ENCODE results near the gene BOC.

Gene BOC

DNA sequence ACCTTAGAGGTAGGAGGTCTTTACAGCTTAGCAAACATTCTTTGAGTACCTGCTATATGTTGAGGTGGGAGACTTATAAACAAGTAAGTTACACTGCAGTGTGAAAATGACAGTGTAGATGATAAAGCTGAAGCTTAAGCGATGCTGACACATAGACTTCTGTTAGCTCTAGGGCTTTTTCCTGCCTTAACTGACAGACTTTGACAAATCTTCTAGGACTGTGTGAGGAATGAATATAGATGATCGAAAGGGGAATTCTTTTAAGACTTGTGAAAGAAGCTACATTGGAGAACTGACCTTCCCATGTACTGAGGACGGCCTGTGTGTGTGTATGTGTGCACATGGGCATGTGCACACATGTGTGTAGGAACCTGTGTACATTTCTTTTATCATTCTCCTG, 22.7 kb downstream of the BOC start:
- TF ChIP-seq CTCF (conservative IDR thresholded peaks at IDR 0.05) (no peak), ZFX (IDR thresholded peaks at IDR 0.05) (no peak)
- no peak overlapping the region for H3K27ac ChIP-seq

GRCh38 chr3:113234688-113235260, 23.4 kb downstream of the BOC start:
- H3K27ac ChIP-seq, result no peak overlapping the region
- TF ChIP-seq ZFX (IDR thresholded peaks at IDR 0.05) (no peak), CTCF (conservative IDR thresholded peaks at IDR 0.05) (no peak)

GRCh38 chr3:113238503-113238902, 27.1 kb downstream of the BOC start:
- no peak overlapping the region for H3K27ac ChIP-seq
- TF ChIP-seq CTCF (conservative IDR thresholded peaks at IDR 0.05) (peak; percentile 14; the same call in 1 of the 2 replicates), ZFX (IDR thresholded peaks at IDR 0.05) (no peak)

DNA sequence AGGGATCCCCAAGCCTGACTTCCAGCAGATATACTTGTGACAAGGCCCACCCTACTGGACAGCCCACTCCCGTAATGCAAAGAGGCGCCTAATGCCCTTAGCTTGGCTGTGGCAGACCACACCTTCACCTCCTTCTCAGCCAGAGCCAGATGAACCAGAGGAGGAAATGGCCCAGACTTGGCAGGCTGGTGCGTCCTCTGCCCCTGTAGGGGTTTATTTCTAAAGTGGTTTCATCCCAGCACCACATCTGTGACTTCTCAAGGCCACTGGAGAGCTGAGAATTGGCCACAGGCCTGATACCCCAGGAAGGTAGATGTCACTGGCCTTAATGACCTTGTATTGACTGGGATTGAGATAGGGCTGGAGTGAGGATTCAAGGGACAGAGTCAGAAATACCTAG, 29.5 kb downstream of the BOC start:
- H3K27ac ChIP-seq, result no peak overlapping the region

GRCh38 chr3:113241292-113242095, 30.1 kb downstream of the BOC start:
- TF ChIP-seq ZFX (IDR thresholded peaks at IDR 0.05), result no peak
- no peak for TF ChIP-seq CTCF (conservative IDR thresholded peaks at IDR 0.05)
- H3K27ac ChIP-seq, result no peak overlapping the region

More for the DNA sequence above, 29.5 kb downstream of the BOC start:
- no peak for TF ChIP-seq CTCF (conservative IDR thresholded peaks at IDR 0.05)
- TF ChIP-seq ZFX (IDR thresholded peaks at IDR 0.05), result no peak

- no peak for TF ChIP-seq ZFX (IDR thresholded peaks at IDR 0.05)
- TF ChIP-seq CTCF (conservative IDR thresholded peaks at IDR 0.05), result no peak
- H3K27ac ChIP-seq, result no peak overlapping the region
These were observed 30.8 kb downstream of the BOC start for GRCh38 chr3:113242096-113242581.

- H3K27ac ChIP-seq, result no peak overlapping the region
- no peak for TF ChIP-seq ZFX (IDR thresholded peaks at IDR 0.05)
- no peak for TF ChIP-seq CTCF (conservative IDR thresholded peaks at IDR 0.05)
These were observed 31.7 kb downstream of the BOC start for GRCh38 chr3:113243071-113243470.
